GM20000 (cell line): Measurements from ENCODE around the gene DZIP1.

Source experiments
- DNase-seq: peaks from one replicate; pipeline ENCODE4 v3.0.0; 2012; ENCODE audit warnings: low spot score
- TF ChIP-seq, protein P1 (sequence below): IDR thresholded peaks from 2 replicates; pipeline ENCODE4 v1.5.1; 2012; ENCODE audit warnings: mild to moderate bottlenecking, control low read depth; ENCODE audit errors: extremely low read depth, missing control alignments

Gene DZIP1

DNA sequence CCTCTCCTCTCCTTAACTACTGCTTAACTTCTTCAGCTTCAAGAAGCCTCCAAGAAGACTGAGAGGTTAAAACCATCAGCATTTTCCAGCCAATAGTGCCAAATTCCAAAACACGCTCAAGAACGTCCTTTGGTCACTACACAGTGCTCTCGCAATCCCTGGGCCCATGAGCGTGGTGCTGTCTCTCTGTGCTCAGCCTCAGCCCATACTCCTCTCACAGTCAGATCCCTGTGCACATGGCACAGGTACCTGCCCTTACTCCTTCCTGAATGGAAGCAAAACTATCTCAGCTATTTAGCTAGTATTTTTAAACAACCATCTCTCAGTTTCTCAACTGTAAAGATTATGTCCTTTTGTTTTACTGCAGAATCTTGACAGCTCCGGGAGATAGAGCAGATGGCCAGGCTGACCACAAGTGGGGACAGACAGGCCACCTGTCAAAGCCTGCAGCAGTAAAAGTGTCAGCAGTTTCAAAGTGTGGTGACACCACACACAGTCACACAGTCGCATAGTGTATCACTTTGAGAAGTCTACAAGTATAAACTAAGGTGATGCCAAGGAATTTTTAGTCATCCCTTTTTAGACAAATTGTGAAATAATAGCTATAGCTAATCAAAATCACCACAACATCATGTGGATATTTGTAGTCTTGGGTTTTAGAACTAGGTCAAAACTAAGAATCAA is 35.7 kb downstream of the DZIP1 start:
- no peak for DNase-seq
- TF ChIP-seq, protein P1, sequence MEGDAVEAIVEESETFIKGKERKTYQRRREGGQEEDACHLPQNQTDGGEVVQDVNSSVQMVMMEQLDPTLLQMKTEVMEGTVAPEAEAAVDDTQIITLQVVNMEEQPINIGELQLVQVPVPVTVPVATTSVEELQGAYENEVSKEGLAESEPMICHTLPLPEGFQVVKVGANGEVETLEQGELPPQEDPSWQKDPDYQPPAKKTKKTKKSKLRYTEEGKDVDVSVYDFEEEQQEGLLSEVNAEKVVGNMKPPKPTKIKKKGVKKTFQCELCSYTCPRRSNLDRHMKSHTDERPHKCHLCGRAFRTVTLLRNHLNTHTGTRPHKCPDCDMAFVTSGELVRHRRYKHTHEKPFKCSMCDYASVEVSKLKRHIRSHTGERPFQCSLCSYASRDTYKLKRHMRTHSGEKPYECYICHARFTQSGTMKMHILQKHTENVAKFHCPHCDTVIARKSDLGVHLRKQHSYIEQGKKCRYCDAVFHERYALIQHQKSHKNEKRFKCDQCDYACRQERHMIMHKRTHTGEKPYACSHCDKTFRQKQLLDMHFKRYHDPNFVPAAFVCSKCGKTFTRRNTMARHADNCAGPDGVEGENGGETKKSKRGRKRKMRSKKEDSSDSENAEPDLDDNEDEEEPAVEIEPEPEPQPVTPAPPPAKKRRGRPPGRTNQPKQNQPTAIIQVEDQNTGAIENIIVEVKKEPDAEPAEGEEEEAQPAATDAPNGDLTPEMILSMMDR, result no peak

DNA sequence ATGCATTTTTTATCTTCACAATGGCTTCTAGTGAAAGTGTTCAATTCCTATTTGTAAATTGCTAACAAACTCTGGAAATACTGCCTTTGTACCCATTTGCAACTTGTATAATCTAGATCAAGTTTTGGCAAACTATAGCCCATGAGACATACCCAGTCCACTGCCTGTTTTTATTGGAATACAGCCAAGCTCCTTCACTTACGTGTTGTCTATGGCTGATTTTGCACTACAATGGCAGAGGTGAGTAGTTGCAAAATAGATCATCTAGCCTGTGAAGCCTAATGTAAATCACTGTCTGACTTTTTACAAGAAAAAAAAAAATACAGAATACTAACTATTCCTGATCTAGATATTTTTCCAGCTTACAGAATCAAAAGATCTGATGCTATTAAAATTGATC is 37.1 kb downstream of the DZIP1 start:
- no peak for DNase-seq
- TF ChIP-seq, protein P1, result no peak

DNA sequence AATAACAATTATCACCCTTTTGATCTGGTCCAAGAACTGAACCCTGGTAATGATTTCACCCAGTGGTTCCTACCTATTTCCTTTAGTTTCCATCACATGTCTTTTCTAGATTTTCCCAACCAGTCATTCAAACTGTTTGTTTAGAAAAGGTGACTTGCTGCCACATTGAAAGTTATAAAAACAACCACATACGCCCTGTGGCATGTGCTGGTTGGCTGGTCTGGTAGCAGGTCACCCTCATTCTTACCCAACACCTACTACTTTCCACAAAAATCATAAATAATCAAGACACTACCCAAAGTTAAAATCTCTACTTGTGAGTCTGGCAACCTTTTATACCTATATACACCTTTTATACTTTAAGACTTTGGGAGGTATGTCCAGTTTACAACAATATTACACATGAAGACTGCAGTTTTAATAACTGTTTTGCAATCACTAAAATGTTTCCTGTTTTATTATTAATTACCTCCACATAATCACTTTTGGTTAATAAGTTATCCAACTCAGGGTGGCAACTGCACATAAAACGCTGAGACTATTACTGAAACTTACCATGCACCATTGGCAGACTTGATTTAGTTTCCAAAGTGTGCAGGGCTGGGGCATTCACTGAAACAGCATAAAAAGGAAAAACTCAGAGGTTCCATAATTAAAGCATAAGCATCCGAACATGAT is 38.9 kb downstream of the DZIP1 start:
- DNase-seq, result no peak
- TF ChIP-seq, protein P1, result no peak

DNA sequence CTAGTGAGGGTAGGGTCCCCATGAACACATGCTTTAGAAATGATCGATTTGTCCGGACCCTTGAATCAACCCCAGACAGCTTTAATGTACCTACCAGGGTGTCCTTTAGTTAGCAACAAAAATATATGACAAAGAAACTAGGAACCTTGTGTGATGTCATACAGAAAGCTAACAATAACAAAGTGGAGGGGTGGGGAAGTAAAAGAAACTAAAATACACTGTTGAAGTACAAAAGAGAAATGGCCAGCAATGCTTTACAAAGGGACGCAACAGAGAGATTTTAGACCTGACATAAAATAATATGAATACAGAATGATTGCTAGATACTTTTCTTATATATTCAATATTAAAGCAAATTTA is 40.0 kb downstream of the DZIP1 start:
- DNase-seq, result no peak
- TF ChIP-seq, protein P1, result no peak

DNA sequence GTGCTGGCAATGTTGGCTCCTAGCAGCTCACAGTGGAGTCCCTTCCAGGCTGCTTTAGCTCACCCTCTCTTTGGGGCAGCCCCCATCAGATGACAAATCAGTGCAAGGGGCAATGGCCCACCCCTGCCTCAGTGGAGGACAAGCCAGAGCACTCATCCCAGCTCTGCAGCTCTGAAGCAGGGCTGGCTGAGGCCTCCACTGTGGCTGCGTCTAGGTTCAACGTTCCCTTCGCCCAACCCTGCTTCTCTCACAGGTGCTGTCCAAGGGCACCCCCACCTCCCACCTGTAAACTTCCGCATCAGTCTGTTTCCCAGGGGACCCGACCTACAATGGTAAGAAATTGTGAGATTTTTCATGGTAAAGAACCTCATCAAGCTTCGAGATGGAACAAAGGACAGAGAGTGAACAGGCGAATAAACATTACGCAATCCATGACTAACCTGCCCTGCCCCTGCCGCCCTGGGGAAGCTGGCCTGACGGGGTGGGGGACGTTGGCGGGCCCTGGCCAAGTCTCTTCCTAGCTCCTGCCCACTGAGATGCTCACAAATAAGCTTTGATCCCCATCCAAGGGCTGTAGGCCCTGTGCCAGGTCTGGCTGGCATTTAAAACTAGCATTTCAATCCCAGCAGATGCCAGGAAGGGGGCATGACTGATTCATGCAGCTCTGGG is 40.5 kb downstream of the DZIP1 start:
- TF ChIP-seq, protein P1, result no peak
- DNase-seq, result no peak

DNA sequence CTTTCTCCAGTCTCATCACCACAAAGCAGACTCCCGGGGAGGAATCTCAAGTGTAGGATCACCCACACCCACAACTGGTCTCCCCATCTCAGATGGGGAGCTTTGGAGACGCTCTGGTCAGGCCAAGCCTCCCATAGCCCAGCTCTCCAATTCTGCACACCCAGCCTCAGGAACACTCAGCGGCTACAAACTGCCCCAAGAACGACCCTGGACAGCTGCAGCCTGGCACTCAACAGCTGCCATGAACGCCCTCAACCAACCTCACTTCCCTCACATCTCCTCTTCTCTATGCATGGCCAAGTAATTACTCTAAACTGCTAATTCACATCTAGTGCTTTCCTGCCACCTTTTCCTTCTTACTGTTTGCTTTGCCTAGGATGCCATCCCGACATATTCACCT is 42.6 kb downstream of the DZIP1 start:
- TF ChIP-seq, protein P1, result no peak
- no peak for DNase-seq

DNA sequence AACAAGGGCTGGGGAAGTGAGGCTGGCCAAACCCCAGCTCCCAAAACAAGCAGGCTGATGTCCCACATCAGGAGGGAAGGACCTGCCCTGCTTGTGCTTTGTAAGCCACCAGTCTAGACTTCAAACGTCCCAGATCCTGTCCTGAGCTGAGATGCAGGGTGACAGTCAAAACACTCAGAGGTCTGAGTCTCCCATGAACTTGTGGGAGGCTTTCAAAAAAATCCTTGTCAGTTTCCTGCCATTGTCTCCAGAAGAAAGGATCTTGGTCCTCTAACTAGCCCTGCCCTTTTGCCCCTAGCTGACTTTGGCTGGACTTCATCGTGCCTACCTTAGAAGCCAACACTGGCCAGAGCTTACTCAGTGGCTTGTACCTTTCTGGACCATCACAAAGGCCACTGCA is 43.3 kb downstream of the DZIP1 start:
- no peak for DNase-seq
- TF ChIP-seq, protein P1, result no peak
